Small intestine (tissue), 16 donors: ENCODE results near the gene REX1BD. TPM values are rescaled to one million over a fixed set of nuclear protein-coding genes. Genes with fewer than 3 reads are reported as not detected.
"Not testable (repeated sequence)": the region's sequence is repeated elsewhere in the genome, so short reads cannot be mapped to it uniquely, and the experiment has no call there.

Source experiments
- DNase-seq, 2 donors: peaks; one replicate each; pipeline versions ENCODE4 v3.0.0 to v3.0.0-alpha.2; 2013
- FAIRE-seq: peaks from 2 replicates; lab custom pipeline; 2012; peaks lifted over from hg19 to GRCh38; lab: Jason Lieb, UNC
- H3K27ac ChIP-seq, 3 donors: one replicate each; pipeline ENCODE4 v1.5.1; 2013; ENCODE audit warnings: low read length in 2 of 3, mild to moderate bottlenecking in 2 of 3, control low read depth in 1 of 3, inconsistent platforms in 1 of 3, low read depth in 1 of 3, moderate library complexity in 1 of 3
- H3K27me3 ChIP-seq, 3 donors: one replicate each; pipeline ENCODE4 v1.6.1; 2013; ENCODE audit warnings: low read length in 3 of 3, inconsistent platforms in 1 of 3; ENCODE audit not compliant: control insufficient read depth in 3 of 3, insufficient read depth in 3 of 3
- H3K36me3 ChIP-seq, 3 donors: one replicate each; pipeline ENCODE4 v1.6.1; 2013; ENCODE audit warnings: low read length in 3 of 3, inconsistent platforms in 1 of 3, low read depth in 1 of 3, mild to moderate bottlenecking in 1 of 3, moderate library complexity in 1 of 3; ENCODE audit not compliant: control insufficient read depth in 3 of 3, insufficient read depth in 2 of 3
- H3K4me1 ChIP-seq, 3 donors: one replicate each; pipeline ENCODE4 v1.6.1; 2013; ENCODE audit warnings: low read length in 2 of 3, inconsistent platforms in 1 of 3, low read depth in 1 of 3, mild to moderate bottlenecking in 1 of 3, moderate library complexity in 1 of 3; ENCODE audit not compliant: control insufficient read depth in 3 of 3, insufficient read depth in 2 of 3
- H3K4me3 ChIP-seq, 3 donors: one replicate each; pipeline ENCODE4 v1.5.1; 2013; ENCODE audit warnings: low read length in 3 of 3, control low read depth in 1 of 3, inconsistent platforms in 1 of 3, low read depth in 1 of 3, mild to moderate bottlenecking in 1 of 3, moderate library complexity in 1 of 3
- H3K9me3 ChIP-seq, 2 donors: one replicate each; pipeline ENCODE4 v1.6.1; 2013; ENCODE audit warnings: low read depth in 1 of 2, low read length in 1 of 2; ENCODE audit not compliant: control insufficient read depth in 2 of 2, insufficient read depth in 1 of 2
- WGBS, 3 donors: extraction: QIAGEN DNeasy Blood & Tissue Kit; methylation state at CpG; one replicate each; pipeline ENCODE4 v1.1.7; 2013; 5-methylcytosine and 5-hydroxymethylcytosine counted together
- long read RNA-seq, 10 donors: transcript quantifications; one replicate each; lab custom pipeline, GENCODE V29; 2026
- polyA plus RNA-seq, 4 donors: library from polyadenylated mRNA; stranded (reverse) in 3 of 4; unstranded in 1 of 4; fragments of 200-250 nt in 3 of 4; fragments of 120-200 nt in 1 of 4; gene quantifications; one replicate each; pipeline versions ENCODE4 v1.2.1 to v1.2.3, GENCODE V29; 2013
- donor health status: healthy with polysubstance abuse.
- donor health status: control.
- donor health status: control.
- donor health status: Bipolar disorder and iron deficiency.
- donor health status: healthy.

REX1BD gene
- 100 to 1,000 TPM in 1 of 4 donors, 10 to 100 TPM in 3; 46.1 to 102 (median 65.9) TPM for polyA plus RNA-seq
- long read RNA-seq, donor 1, transcript REX1BD-203 (1 exons, 2,465 nt): minor isoform, 11 of 109 reads
- long read RNA-seq, donor 1, transcript REX1BD-202 (5 exons, 702 nt): minor isoform, 19 of 109 reads
- long read RNA-seq, donor 1, transcript REX1BD-205 (4 exons, 1,081 nt): minor isoform, 15 of 109 reads
- long read RNA-seq, donor 1, transcript REX1BD-201 (5 exons, 839 nt): major isoform, 33 of 109 reads
- long read RNA-seq, donor 1, partial matches to known transcripts: 24 of 109 reads
- long read RNA-seq, donor 1, other reads (novel, unspliced or antisense): 0 of 109 reads
- long read RNA-seq, donor 2, transcript REX1BD-201 (5 exons, 839 nt): major isoform, 6 of 12 reads
- long read RNA-seq, donor 2, partial matches to known transcripts: 0 of 12 reads
- long read RNA-seq, donor 2, other reads (novel, unspliced or antisense): 0 of 12 reads
- long read RNA-seq, donor 3, transcript REX1BD-201 (5 exons, 839 nt): major isoform, 13 of 64 reads
- long read RNA-seq, donor 3, transcript REX1BD-203 (1 exons, 2,465 nt): minor isoform, 7 of 64 reads
- long read RNA-seq, donor 3, transcript REX1BD-202 (5 exons, 702 nt): minor isoform, 9 of 64 reads
- long read RNA-seq, donor 3, partial matches to known transcripts: 33 of 64 reads
- long read RNA-seq, donor 3, other reads (novel, unspliced or antisense): 0 of 64 reads
- long read RNA-seq, donor 4, partial matches to known transcripts: 0 of 1 reads
- long read RNA-seq, donor 4, other reads (novel, unspliced or antisense): 0 of 1 reads
- long read RNA-seq, donor 5, partial matches to known transcripts: 5 of 17 reads
- long read RNA-seq, donor 5, other reads (novel, unspliced or antisense): 0 of 17 reads
- long read RNA-seq, donor 6, transcript REX1BD-203 (1 exons, 2,465 nt): minor isoform, 7 of 36 reads
- long read RNA-seq, donor 6, transcript REX1BD-205 (4 exons, 1,081 nt): minor isoform, 7 of 36 reads
- long read RNA-seq, donor 6, transcript REX1BD-202 (5 exons, 702 nt): major isoform, 9 of 36 reads
- long read RNA-seq, donor 6, partial matches to known transcripts: 9 of 36 reads
- long read RNA-seq, donor 6, other reads (novel, unspliced or antisense): 0 of 36 reads
- long read RNA-seq, donor 7, transcript REX1BD-201 (5 exons, 839 nt): major isoform, 27 of 91 reads
- long read RNA-seq, donor 7, transcript REX1BD-203 (1 exons, 2,465 nt): minor isoform, 8 of 91 reads
- long read RNA-seq, donor 7, transcript REX1BD-202 (5 exons, 702 nt): minor isoform, 16 of 91 reads
- long read RNA-seq, donor 7, partial matches to known transcripts: 35 of 91 reads
- long read RNA-seq, donor 7, other reads (novel, unspliced or antisense): 0 of 91 reads
- long read RNA-seq, donor 8, partial matches to known transcripts: 5 of 6 reads
- long read RNA-seq, donor 8, other reads (novel, unspliced or antisense): 0 of 6 reads
- long read RNA-seq, donor 9, partial matches to known transcripts: 5 of 17 reads
- long read RNA-seq, donor 9, other reads (novel, unspliced or antisense): 0 of 17 reads
- long read RNA-seq, donor 10, transcript REX1BD-202 (5 exons, 702 nt): minor isoform, 13 of 44 reads
- long read RNA-seq, donor 10, transcript REX1BD-203 (1 exons, 2,465 nt): minor isoform, 6 of 44 reads
- long read RNA-seq, donor 10, transcript REX1BD-201 (5 exons, 839 nt): major isoform, 15 of 44 reads
- long read RNA-seq, donor 10, transcript REX1BD-205 (4 exons, 1,081 nt): minor isoform, 7 of 44 reads
- long read RNA-seq, donor 10, partial matches to known transcripts: 0 of 44 reads
- long read RNA-seq, donor 10, other reads (novel, unspliced or antisense): 0 of 44 reads

DNA sequence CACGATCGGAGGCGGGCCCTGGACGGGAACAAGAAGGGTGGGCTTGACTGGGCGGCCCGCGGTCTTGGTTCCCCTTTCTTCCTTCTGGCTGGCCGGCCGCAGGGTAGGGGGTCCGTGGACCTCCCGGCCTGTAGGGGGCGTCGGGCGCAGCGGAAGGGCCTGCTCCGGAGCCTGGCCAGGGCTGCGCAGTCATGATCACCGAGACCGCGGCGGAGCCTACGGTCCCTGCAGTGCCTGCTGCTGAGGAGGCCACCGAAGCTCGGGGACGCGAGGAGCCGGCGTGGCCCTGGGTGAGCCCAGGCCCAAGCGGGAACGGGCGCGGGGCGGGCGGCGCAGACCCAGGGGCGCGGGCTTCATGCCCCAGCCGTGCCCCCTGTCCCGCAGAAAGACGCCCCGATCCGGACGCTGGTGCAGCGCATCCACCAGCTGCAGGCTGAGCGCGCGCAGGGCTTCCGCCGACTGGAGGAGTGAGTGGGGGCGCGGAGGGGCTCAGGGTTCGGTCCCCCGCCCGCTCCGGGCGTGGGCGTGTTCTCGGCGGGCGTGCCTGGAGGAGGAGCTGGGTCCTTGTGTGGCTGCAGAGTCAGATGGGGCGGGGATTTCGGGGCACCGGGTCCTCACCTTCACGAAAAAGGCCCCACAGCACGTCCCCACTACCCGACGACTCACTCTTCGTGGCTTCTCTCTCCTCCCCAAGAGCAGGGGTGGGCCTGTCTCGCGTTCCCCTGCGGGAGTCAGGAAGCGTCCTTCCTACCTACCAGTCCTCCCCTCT lies at the start of gene REX1BD:
REX1BD (plus strand) TSS at position 188 of the 769 bp plus-strand sequence; CDS start at position 192, 4 bp downstream.
- FAIRE-seq: no peak
- H3K4me3 ChIP-seq: peak within 1 kb of the TSS; percentile 64 to 79 (median 72)
- no peaks in the 10 kb centered on the region for H3K27me3 ChIP-seq

DNA sequence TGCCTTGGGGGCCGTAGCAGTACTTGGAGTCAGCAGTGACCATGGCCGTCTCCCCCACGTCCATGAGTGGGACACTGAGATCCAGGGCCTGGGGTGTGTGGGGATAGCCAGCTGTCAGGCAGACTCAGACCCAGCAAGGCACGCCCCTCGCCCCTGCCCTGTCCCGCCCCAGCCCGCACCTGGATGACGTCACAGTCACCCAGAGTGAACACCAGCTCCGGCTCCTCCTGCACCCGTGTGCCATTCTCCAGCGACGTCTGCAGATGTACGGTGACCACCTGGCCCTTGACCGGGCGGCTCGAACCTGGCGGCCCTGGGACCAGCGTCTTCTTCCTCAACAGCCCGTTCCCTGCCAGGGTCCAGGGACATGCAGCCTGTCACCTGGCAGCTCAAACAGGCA lies 49.2 kb upstream of the REX1BD start:
- Histone ChIP-seq H3K27ac (no peak overlapping the region), H3K4me3 (no peak overlapping the region), H3K27me3 (no peaks in the 10 kb centered on the region), H3K9me3 (no peaks in the 10 kb centered on the region), H3K4me1 (peaks cover 0 to 12% (median 4%) of the 10 kb centered on the region in 3 donors), H3K36me3 (peaks cover 0 to 66% (median 19%) of the 10 kb centered on the region in 3 donors)
- no peak for FAIRE-seq
- DNase-seq: no peak
- 94 to 96% (median 94%) methylated on average over 17 to 19 of the region's 19 CpGs for WGBS, 3 donors

More for the DNA sequence above, at the start of gene REX1BD:
- 0 to 1% (median 1%) methylated on average over 47 to 72 of the region's 72 CpGs for WGBS, 3 donors
- H3K4me1 ChIP-seq: peaks cover 3 to 16% (median 6%) of the 10 kb centered on the region in 3 donors
- no peaks in the 10 kb centered on the region for H3K9me3 ChIP-seq
- peak; percentile 77 to 91 for DNase-seq
- H3K36me3 ChIP-seq: peaks cover 0 to 19% (median 0%) of the 10 kb centered on the region in 3 donors
- H3K27ac ChIP-seq: peak within 1 kb of the TSS; percentile 77 to 88 (median 88)

DNA sequence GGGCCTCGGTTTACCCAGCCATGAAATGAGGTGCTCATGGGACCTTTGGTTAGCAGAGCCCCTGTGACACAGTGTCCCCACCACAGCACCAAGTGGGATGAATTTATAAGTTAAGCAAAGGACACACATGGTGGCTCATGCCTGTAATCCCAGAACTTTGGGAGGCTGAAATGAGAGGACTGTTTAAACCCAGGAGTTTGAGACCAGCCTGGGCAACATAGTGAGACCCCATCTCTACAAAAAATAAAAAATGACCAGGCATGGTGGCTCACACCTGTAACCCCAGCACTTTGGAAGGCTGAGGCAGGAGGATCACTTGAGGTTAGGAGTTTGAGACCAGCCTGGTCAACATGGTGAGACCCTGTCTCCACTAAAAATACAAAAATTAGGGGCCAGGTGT lies 48.4 kb upstream of the REX1BD start:
- not testable (repeated sequence) for H3K27me3 ChIP-seq, DNase-seq, H3K4me3 ChIP-seq, H3K27ac ChIP-seq, H3K9me3 ChIP-seq, FAIRE-seq
- Histone ChIP-seq H3K36me3 (peaks cover 0 to 61% (median 19%) of the 10 kb centered on the region in 3 donors), H3K4me1 (peaks cover 0 to 12% (median 4%) of the 10 kb centered on the region in 3 donors)
- WGBS, 3 donors: 93 to 100% (median 95%) methylated on average over 1 of the region's 1 CpG

DNA sequence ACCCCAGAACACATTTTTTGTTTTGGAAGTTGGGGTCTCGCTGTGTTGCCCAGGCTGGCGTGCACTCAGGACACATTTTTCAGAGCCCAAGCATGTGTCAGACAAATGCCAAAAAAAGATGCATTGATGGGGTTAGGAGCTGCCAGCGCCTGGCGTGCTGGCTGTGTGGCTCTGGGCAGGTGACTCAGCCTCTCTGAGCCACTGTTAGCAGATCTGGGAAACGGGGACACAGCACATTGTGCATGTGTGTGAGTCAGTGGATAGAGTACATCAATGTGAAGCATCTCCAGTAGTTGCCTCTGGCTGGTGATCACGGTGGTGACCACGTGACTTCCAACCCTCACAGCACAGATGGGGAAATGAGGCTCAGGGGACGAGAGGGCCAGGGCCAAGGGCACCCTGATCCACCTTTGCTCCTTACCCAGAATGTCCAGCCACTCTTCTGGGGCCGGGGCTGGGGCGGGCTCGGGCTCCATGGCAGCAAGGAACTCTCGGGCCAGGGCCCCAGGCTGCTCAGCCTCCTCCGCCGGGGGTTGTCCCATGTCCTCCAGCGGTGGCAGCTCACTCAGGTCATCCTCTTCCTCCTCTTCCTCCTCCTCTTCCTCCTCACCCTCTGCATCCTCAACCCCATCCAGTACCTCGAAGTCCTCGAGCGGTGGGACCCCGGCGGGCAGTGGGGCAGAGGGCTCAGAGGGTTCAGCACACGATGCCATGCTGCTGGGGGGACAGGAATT lies 47.2 kb upstream of the REX1BD start:
- 83 to 87% (median 86%) methylated on average over 19 to 21 of the region's 21 CpGs for WGBS, 3 donors
- FAIRE-seq (no peak), DNase-seq (no peak)
- H3K9me3 ChIP-seq: no peaks in the 10 kb centered on the region
- H3K36me3 ChIP-seq: peaks cover 0 to 49% (median 15%) of the 10 kb centered on the region in 3 donors
- no peak overlapping the region for H3K27ac ChIP-seq
- H3K4me3 ChIP-seq: no peak overlapping the region
- no peaks in the 10 kb centered on the region for H3K27me3 ChIP-seq
- H3K4me1 ChIP-seq: peaks cover 0 to 12% (median 4%) of the 10 kb centered on the region in 3 donors

DNA sequence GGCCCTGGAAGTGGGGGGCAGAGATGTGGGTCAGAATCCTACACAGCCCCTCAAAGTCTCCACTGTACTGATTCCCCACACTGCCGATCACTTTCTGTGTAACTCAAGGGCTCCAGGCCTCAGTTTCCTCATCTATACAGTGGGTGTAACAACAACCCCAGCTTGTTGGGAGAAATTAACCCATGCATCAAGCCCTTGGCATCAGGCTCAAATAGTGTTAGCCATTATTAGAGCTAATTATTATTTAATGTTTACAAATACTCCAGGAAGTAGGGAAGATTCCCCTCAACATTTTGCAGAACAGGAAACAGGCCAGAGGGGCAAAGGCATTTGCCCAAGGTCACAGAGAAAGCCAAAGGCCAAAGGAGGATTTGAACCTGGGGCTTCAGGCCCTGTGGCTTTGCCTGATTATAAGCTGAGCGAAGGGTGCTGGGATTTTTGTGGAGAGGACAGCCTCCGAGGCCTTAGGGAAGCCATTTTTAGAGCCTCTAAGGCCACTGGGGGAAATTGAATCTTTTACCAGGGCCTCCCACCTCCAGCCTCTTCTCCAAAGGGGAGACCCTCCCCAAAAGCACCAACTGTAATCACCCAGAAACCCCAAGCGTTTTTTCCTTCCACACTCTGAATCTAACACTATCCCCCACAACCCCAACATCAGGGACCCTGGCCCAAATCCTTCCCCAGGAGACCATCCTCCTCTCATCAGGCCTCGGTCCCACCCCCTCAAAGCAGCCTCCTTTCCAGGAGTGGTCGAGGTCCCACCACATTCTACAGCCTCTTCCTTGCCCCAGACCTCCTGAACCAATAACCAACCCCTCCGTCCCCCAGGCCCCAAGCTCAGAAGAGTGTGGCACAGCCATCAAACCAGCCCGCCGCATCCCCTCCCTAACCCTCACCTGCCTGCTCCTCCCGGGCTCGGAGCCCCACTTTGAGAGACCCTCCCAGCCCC lies 46.3 kb upstream of the REX1BD start:
- 18 to 25% (median 19%) methylated on average over 11 of the region's 11 CpGs for WGBS, 3 donors
- Histone ChIP-seq H3K9me3 (no peaks in the 10 kb centered on the region), H3K27ac (peak overlapping the region; percentile 22 to 86 (median 63)), H3K4me3 (peak overlapping the region; percentile 72 to 99 (median 98)), H3K4me1 (peaks cover 0 to 12% (median 4%) of the 10 kb centered on the region in 3 donors), H3K36me3 (peaks cover 0 to 40% (median 15%) of the 10 kb centered on the region in 3 donors), H3K27me3 (no peaks in the 10 kb centered on the region)
- FAIRE-seq (no peak), DNase-seq (no peak)
